T-helper 9 cell (primary cell): Measurements from ENCODE around the gene PAPLN.
"Not testable (repeated sequence)": the region's sequence is repeated elsewhere in the genome, so short reads cannot be mapped to it uniquely, and the experiment has no call there.

Experiments
- DNase-seq: peaks from one replicate; pipeline ENCODE4 v3.0.0-alpha.2; 2020
- total RNA-seq, 2 donors: gene quantifications; one replicate each; lab custom pipeline; 2026; lab: John Stamatoyannopoulos, UW

Gene PAPLN, protein sequence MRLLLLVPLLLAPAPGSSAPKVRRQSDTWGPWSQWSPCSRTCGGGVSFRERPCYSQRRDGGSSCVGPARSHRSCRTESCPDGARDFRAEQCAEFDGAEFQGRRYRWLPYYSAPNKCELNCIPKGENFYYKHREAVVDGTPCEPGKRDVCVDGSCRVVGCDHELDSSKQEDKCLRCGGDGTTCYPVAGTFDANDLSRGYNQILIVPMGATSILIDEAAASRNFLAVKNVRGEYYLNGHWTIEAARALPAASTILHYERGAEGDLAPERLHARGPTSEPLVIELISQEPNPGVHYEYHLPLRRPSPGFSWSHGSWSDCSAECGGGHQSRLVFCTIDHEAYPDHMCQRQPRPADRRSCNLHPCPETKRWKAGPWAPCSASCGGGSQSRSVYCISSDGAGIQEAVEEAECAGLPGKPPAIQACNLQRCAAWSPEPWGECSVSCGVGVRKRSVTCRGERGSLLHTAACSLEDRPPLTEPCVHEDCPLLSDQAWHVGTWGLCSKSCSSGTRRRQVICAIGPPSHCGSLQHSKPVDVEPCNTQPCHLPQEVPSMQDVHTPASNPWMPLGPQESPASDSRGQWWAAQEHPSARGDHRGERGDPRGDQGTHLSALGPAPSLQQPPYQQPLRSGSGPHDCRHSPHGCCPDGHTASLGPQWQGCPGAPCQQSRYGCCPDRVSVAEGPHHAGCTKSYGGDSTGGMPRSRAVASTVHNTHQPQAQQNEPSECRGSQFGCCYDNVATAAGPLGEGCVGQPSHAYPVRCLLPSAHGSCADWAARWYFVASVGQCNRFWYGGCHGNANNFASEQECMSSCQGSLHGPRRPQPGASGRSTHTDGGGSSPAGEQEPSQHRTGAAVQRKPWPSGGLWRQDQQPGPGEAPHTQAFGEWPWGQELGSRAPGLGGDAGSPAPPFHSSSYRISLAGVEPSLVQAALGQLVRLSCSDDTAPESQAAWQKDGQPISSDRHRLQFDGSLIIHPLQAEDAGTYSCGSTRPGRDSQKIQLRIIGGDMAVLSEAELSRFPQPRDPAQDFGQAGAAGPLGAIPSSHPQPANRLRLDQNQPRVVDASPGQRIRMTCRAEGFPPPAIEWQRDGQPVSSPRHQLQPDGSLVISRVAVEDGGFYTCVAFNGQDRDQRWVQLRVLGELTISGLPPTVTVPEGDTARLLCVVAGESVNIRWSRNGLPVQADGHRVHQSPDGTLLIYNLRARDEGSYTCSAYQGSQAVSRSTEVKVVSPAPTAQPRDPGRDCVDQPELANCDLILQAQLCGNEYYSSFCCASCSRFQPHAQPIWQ
- 0 to 0.14 reads per million in 2 donors for total RNA-seq

DNA sequence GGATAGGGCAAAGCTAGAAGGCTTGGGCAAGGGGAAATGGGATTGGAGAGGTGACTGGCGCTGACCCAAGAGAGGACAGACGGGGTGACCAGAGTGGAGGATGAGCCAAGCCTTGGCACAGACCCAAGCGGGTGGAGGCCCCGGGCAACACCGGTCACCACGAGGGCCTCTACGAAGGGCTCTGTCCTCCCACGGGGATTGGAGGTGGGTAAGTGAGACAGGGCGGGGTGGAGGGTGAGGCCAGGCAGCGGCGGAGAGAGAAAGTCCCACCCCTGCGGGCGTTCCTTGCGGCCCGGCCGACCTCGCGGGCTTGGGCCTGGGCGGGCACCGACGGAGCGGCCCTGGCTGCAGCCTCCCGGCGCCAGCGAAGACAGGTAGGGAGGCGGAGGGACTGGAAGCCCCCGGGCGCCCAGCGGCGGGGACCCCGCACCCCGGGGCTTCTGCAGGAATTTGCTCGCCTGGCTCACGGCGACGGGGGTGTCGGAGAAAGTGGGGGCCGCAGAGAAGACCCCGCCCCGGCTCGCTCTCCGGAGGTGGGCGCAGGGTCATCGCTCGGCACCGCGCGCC is at the start of gene PAPLN:
TSS of gene PAPLN (plus strand) at position 288 of the 567 bp plus-strand sequence. CDS start 2,273 bp downstream, outside the sequence.
- DNase-seq: no peak

DNA sequence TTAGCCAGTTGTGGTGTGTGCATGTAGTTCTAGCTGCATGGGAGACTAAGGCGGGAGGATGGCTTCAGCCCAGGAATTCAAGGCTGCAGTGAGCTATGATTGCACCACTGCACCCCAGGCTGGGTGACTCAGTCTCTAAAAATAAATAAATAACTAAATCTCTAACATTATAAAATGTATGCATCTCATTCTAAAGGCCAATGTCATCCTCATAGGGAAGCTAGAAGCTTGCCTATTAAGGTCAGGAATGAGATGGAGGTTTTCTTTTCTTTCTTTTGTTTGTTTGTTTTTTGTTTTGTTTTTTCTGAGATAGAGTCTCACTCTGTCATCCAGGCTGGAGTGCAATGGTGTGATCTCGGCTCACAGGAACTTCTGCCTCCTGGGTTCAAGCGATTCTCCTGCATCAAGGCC is 48.8 kb upstream of the PAPLN start:
- DNase-seq: no peak

- no peak for DNase-seq
Observed at GRCh38 chr14:73189651-73190050, 47.7 kb upstream of the PAPLN start.

GRCh38 chr14:73191441-73191840 is 45.9 kb upstream of the PAPLN start:
- no peak for DNase-seq

DNA sequence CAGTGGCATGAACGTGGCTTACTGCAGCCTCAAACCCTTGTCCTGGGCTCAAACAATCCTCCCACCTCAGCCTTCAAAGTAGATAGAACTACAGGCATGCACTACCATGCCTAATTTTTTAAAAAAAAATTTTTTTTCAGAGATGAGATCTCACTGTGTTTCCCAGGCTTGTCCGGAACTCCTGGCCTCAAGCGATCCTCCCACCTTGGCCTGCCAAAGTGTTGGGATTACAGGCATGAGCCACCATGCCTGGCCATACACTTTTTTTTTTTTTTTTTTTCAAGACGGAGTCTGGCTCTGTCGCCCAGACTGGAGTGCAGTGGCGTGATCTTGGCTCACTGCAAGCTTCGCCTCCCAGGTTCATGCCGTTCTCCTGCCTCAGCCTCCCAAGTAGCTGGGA is 43.0 kb upstream of the PAPLN start:
- DNase-seq: not testable (repeated sequence)

- no peak for DNase-seq
Observed at GRCh38 chr14:73198253-73198652, 39.1 kb upstream of the PAPLN start.

DNA sequence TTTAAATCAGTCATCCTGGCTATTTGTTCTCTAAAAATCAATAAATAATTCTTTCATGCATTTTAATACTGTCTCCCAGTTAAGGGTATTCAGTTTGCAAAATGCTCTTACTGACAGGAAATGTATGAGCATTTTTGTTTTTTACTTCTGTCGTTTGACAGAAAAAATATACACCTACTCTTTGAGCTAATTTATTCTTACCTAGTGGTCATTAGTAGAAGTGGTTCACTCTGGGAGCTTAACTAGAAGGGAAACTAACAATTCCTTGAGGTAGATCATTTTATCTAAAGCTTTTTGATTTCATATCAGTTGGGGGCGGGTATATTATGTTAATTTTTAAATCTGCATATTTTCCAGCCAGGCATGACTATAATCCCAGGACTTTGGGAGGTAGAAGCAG is 33.8 kb upstream of the PAPLN start:
- DNase-seq: no peak

- no peak for DNase-seq
Observed at GRCh38 chr14:73207615-73208014, 29.7 kb upstream of the PAPLN start.

- no peak for DNase-seq
Observed at GRCh38 chr14:73208390-73208789, 28.9 kb upstream of the PAPLN start.

- no peak for DNase-seq
Observed at GRCh38 chr14:73208846-73209245, 28.5 kb upstream of the PAPLN start.

- no peak for DNase-seq
Observed at GRCh38 chr14:73209953-73210352, 27.4 kb upstream of the PAPLN start.

DNA sequence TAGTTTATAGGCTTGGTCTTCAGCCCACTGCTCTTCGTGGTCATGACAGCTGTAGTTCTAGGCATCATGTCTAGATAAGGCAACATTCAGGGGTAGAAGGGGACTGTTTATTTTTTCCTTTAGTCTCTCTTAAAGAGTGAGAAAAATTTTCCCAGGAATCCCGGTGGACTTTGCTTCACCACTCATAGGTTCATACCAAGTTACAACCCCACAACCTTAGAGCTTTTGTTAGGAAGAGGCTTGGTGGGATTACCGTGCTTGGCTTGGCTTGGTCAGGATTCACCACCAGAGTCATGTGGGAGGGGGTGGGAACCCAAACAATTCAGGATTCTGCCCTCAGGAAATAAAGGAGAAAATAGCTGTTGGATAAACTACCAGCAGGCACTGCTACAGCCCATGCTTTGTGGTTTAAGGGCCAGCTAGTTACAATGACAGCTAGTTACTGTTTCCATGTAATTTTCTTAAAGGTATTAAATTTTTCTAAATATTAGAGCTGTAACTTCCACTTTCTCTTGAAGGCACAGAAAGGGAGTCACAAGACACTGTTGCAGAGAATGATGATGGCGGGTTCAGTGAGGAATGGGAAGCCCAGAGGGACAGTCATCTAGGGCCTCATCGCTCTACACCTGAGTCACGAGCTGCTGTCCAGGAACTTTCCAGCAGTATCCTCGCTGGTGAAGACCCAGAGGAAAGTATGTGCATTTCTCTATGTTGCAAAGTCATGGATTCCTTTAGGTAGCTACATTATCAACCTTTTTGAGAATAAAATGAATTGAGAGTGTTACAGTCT is 25.9 kb upstream of the PAPLN start:
- DNase-seq: no peak

GRCh38 chr14:73216030-73216429 is 21.3 kb upstream of the PAPLN start:
- DNase-seq: no peak

DNA sequence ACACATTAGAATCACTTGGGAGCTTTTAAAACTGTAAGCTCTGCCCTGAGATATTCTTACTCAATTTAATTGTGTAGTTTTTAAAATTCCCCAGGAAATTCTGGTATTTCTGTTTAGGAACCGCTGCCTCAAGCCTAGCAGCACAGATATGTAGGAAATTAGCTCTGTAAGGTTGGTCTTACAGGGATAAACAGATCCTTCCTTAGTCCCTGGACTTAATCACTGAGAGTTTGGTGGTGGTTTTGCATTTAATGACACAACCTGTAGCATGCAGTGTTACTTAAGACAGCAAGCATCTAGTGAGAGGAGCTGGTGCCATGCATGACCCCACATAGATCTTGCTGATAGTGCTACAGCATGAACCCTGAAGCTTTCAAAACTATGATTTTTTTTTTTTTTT is 19.9 kb upstream of the PAPLN start:
- DNase-seq: no peak

DNA sequence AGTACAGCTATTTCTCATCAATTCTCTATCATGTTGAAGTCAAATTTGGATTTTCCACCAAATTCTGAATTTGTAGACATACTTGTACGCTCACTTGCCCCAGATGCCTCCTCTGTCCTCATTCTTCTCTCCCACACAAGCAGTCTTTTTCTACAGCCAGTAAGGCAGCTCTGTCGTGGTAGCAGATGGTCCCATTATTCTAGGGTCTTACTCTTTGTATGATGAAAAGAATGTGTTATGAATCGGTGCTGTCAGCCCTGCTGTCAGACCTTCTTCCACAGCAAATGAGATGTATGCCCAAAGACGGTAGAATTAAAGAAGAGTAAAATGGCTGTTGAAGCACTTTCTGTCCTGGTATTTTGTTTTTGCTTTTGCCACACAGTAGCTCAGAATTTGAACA is 17.2 kb upstream of the PAPLN start:
- no peak for DNase-seq

DNA sequence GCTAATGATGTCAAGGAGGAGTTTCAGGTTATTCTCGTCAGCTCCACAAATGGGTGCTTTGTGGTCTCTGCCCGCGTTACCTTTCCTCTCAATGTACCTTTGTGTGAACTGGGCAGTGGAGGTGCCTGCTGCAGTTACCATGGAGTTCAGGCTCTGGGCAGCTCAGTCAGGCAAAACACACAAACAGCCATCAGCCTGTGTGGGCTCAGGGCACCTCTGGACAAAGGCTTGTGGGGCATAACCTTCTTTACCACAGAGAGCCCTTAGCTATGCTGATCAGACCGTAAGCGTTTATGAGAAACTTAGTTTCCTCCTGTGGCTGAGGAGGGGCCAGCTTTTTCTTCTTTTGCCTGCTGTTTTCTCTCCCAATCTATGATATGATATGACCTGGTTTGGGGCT is 16.7 kb upstream of the PAPLN start:
- DNase-seq: no peak

- no peak for DNase-seq
Observed at GRCh38 chr14:73221945-73222344, 15.4 kb upstream of the PAPLN start.

DNA sequence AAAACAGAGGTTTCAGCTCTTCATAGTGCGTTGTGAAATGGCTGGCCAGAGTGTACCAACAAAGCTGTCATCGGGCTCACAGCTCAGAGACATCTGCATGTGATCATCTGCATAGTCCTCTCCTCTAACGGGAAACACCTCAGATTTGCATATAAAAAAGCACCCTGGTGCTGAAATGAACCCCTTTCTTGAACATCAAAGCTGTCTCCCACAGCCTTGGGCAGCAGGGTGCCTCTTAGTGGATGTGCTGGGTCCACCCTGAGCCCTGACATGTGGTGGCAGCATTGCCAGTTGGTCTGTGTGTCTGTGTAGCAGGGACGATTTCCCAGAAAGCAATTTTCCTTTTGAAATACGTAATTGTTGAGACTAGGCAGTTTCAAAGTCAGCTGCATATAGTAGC is 14.3 kb upstream of the PAPLN start:
- DNase-seq: no peak

DNA sequence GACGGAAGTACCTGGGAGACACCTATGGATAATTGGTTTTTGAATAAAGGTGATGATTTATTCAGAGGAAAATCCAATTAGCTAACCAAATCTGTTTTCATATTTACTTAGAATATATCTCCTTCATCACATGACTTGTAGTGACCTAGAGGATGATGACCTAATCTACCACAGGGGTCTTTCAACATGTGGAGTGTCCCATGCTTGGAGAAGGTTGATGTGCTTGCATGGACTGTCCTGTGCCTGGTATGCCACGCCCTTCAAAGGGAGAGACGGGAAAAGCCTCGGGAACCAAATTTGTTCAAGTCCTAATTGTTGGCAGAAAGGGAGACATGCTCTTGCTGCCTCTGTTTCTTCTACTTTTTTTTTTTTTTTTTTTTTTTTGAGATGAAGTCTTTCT is 11.8 kb upstream of the PAPLN start:
- no peak for DNase-seq

DNA sequence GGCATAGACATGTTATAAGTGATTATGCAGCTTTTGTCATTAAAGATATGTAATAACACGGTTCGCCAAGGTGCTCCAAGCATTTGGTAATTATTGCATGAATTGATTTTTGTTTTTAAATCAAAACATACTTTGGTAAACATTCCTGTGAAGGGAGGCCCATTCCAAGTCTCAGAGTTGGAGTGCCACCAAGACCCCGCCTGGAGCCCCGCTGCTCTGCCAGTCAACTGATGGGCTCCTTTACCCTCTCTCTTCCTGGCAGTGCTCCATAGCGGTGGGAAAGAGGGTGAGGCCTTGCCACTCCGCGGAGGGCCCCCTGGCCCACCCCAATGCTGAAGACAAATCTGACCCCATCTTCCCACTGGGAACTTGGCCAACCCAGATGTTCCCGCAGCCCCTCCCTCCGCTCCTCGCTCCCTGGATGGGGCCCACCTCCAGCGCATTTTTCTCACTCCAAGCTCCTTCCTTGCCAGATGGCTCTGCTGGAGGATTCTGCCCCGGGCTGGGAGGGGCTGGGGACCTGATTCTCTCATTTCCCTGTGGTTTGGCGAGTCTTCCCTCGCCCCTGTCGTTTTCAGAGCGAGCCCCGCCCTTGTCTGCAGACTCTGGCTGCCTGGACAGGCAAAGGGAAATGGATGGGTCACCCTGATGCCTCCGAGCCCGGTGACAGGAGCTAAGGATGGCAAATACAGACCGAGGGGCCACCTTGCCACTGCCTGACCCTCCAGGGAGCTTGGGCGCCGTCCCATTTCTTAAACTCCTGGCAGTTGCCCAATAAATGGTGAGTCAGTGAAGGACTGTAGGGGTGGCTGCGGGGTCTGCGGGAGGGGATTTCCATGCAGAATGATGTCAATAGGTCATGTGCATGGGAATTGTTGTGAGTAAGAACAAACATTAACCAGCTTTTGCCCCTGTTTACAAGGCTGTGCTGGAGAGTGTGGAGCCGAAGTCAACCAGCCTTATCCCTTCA is 9.2 kb upstream of the PAPLN start:
- no peak for DNase-seq

DNA sequence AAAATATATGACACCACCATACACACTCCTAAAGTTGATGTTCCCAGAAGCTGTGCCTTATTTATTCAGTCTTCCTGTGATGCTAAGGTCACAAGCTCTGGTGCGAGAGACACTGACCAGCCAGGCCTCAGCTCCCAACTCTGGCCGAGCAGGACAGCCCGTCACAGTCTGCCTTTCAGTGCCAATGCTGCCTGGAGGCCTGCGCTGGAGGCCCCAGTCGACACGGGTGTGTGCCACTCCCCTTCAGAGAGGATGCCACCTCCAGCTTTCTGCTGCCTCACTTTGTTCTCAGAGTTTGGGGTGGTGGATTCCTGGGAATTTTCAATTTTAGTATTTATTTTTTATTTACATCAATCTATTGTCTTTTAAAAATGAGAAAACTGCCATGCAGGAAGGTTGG is 7.3 kb upstream of the PAPLN start:
- no peak for DNase-seq
